GM23338 (cell line): ENCODE results near the gene PNKP. TPM values are rescaled to one million over a fixed set of nuclear protein-coding genes. Genes with fewer than 3 reads are reported as not detected.

Source experiments
- ATAC-seq: fragments of 200-7000 bp; cut with Tn5 transposase; 3 replicates; pipeline ENCODE4 v1.9.1; 2020
- DNase-seq: peaks from one replicate; pipeline ENCODE4 v3.0.0-alpha.2; 2015; ENCODE audit warnings: low spot score
- H2AFZ ChIP-seq: fragments of 200-600 bp; sonication (generic); 2 replicates; pipeline ENCODE4 v1.8.0; 2016; ENCODE audit warnings: antibody characterized with exemption, mild to moderate bottlenecking, moderate library complexity
- H3F3A ChIP-seq: fragments of 200-600 bp; sonication (generic); replicated peaks from 2 replicates; pipeline ENCODE4 v1.8.0; 2017; ENCODE audit warnings: antibody characterized with exemption, mixed run types, low read depth
- H3K27ac ChIP-seq: fragments of 200-600 bp; sonication (generic); 2 replicates; pipeline ENCODE4 v1.6.1; 2016; ENCODE audit warnings: low read depth
- H3K27me3 ChIP-seq: fragments of 200-600 bp; sonication (generic); 2 replicates; pipeline ENCODE4 v1.8.0; 2016; ENCODE audit warnings: mild to moderate bottlenecking, mixed run types, moderate library complexity; ENCODE audit not compliant: insufficient read depth
- H3K36me3 ChIP-seq: fragments of 200-600 bp; sonication (generic); 2 replicates; pipeline ENCODE4 v1.8.0; 2016; ENCODE audit warnings: mild to moderate bottlenecking; ENCODE audit not compliant: insufficient read depth
- H3K4me1 ChIP-seq: fragments of 200-600 bp; sonication (generic); 2 replicates; pipeline ENCODE4 v1.8.0; 2016; ENCODE audit warnings: mild to moderate bottlenecking, moderate library complexity; ENCODE audit not compliant: insufficient read depth
- H3K4me2 ChIP-seq: fragments of 200-600 bp; sonication (generic); 2 replicates; pipeline ENCODE4 v1.7.1; 2017; ENCODE audit warnings: mixed run types
- H3K4me3 ChIP-seq: fragments of 200-600 bp; sonication (generic); 2 replicates; pipeline ENCODE4 v1.6.1; 2016; ENCODE audit warnings: mixed run types
- H3K79me2 ChIP-seq: fragments of 200-600 bp; sonication (generic); replicated peaks from 2 replicates; pipeline ENCODE4 v1.8.0; 2017; ENCODE audit warnings: mild to moderate bottlenecking; ENCODE audit not compliant: insufficient read depth
- H3K9me2 ChIP-seq: fragments of 200-600 bp; sonication (generic); 2 replicates; pipeline ENCODE4 v1.8.0; 2017; ENCODE audit not compliant: insufficient read depth
- H4K20me1 ChIP-seq: fragments of 200-600 bp; sonication (generic); replicated peaks from 2 replicates; pipeline ENCODE4 v1.8.0; 2017; ENCODE audit warnings: mild to moderate bottlenecking; ENCODE audit not compliant: insufficient read depth
- H3K27ac Mint-ChIP-seq: 2 replicates; pipeline ENCODE4 v1.8.0; 2020; ENCODE audit warnings: inconsistent platforms, mild to moderate bottlenecking, moderate library complexity, mixed read lengths
- H3K27me3 Mint-ChIP-seq: 3 replicates; pipeline ENCODE4 v1.8.0; 2022; ENCODE audit warnings: low read depth, mild to moderate bottlenecking, moderate library complexity, mixed read lengths, inconsistent platforms; ENCODE audit not compliant: insufficient read depth, poor library complexity
- H3K36me3 Mint-ChIP-seq: 3 replicates; pipeline ENCODE4 v1.8.0; 2021; ENCODE audit warnings: low read depth, mild to moderate bottlenecking, inconsistent platforms, moderate library complexity, mixed read lengths
- H3K4me1 Mint-ChIP-seq: 3 replicates; pipeline ENCODE4 v1.8.0; 2020; ENCODE audit warnings: mild to moderate bottlenecking, inconsistent platforms, mixed read lengths
- H3K4me3 Mint-ChIP-seq: 3 replicates; pipeline ENCODE4 v1.8.0; 2021; ENCODE audit warnings: moderate library complexity, mild to moderate bottlenecking, inconsistent platforms, mixed read lengths
- H3K9me3 Mint-ChIP-seq: 3 replicates; pipeline ENCODE4 v1.8.0; 2020; ENCODE audit warnings: moderate library complexity, mild to moderate bottlenecking, inconsistent platforms, mixed read lengths
- CREB1 ChIP-seq: fragments of 250-450 bp; sonication (Bioruptor Pico); IDR thresholded peaks from 2 replicates; pipeline ENCODE4 v1.5.0; 2020; ENCODE audit warnings: low read depth, mild to moderate bottlenecking, moderate library complexity
- EZH2phosphoT487 ChIP-seq: fragments of 200-600 bp; sonication (generic); IDR thresholded peaks from one replicate; pipeline ENCODE4 v1.8.1; 2018; ENCODE audit warnings: antibody characterized with exemption; ENCODE audit not compliant: unreplicated experiment
- JUNB ChIP-seq: IDR thresholded peaks from one replicate; pipeline ENCODE4 v1.6.1; 2016; ENCODE audit warnings: antibody characterized with exemption; ENCODE audit not compliant: unreplicated experiment
- NANOG ChIP-seq: IDR thresholded peaks from 2 replicates; pipeline ENCODE4 v1.6.1; 2016; ENCODE audit warnings: antibody characterized with exemption, borderline replicate concordance
- POLR2AphosphoS5 ChIP-seq: IDR thresholded peaks from 2 replicates; pipeline ENCODE4 v1.6.1; 2016; ENCODE audit warnings: antibody characterized with exemption, low read depth
- STAT1 ChIP-seq: IDR thresholded peaks from one replicate; pipeline ENCODE4 v1.6.1; 2016; ENCODE audit warnings: antibody characterized with exemption; ENCODE audit not compliant: unreplicated experiment
- ZNF114 ChIP-seq: fragments of 250-450 bp; sonication (Bioruptor Pico); IDR thresholded peaks from 2 replicates; pipeline ENCODE4 v1.5.0; 2020; ENCODE audit warnings: mild to moderate bottlenecking, moderate library complexity
- polyA plus RNA-seq: library from polyadenylated mRNA; unstranded; fragments of >200 nt; fragmentation: Nextera tagmentation; extraction: Ambion mirVana; gene quantifications from 2 replicates; pipeline ENCODE4 v1.2.1, GENCODE V29; 2016
- total RNA-seq: library from RNA; depleted of rRNA; stranded (reverse); fragments of >200 nt; shearing (Covaris generic); gene quantifications from 2 replicates; pipeline ENCODE4 v1.2.3, GENCODE V29; 2014
- TF ChIP-seq, protein P1 (sequence below), 2 experiments: fragments of 200-600 bp in 1 of 2; sonication (generic) in 1 of 2; conservative IDR thresholded peaks; 2 replicates each; pipeline versions ENCODE4 v1.5.1 to v1.6.1; 2016 to 2017; ENCODE audit warnings: antibody characterized with exemption in 2 of 2, low read depth in 2 of 2, mild to moderate bottlenecking in 2 of 2, moderate library complexity in 1 of 2
- TF ChIP-seq, protein P2 (sequence below): IDR thresholded peaks from 2 replicates; pipeline ENCODE4 v1.6.1; 2016; ENCODE audit warnings: antibody characterized with exemption
- TF ChIP-seq, protein P3 (sequence below): fragments of 250-450 bp; sonication (Bioruptor Pico); IDR thresholded peaks from 2 replicates; pipeline ENCODE4 v1.5.0; 2020; ENCODE audit warnings: mild to moderate bottlenecking, moderate library complexity

The PNKP gene
- total and polyA plus RNA-seq, 2 experiments from 2014 or later = 99.6 to 109 TPM

DNA sequence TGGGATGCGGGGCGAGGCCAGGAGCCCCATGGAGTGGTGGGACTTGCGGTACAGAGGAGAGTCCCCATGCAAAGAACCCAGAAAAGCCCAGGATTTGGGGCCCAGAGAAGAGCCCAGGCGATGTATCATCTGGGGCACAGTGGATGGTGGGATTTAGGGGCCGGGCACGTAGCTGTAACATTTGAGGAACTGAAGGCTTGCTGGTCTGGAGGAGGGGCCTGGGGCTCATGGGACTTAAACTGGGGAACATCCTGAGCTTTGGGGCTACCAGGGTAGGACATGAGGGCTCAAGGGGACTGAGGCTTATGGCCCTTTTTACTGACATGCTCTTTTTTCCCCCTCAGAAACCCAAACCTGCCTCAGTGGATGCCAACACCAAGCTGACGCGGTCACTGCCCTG lies 35.8 kb downstream of the PNKP start:
- H3F3A ChIP-seq = no peaks in the 10 kb centered on the region
- DNase-seq (no peak), ATAC-seq (no peak)
- H3K4me1 ChIP-seq = no peaks in the 10 kb centered on the region
- H2AFZ ChIP-seq = no peak overlapping the region
- no peaks in the 10 kb centered on the region for H3K27me3 ChIP-seq
- no peak overlapping the region for H3K4me2 ChIP-seq
- H3K79me2 ChIP-seq = no peaks in the 10 kb centered on the region
- no peaks in the 10 kb centered on the region for H3K9me2 ChIP-seq
- no peaks in the 10 kb centered on the region for H3K36me3 ChIP-seq
- H3K27ac ChIP-seq = no peak overlapping the region
- H4K20me1 ChIP-seq = no peaks in the 10 kb centered on the region; the same call in 1 of the 2 replicates
- Mint-ChIP-seq H3K9me3 (no peaks in the 10 kb centered on the region; the same call in 1 of the 3 replicates), H3K4me3 (no peak overlapping the region), H3K27me3 (peaks cover 10% of the 10 kb centered on the region), H3K36me3 (peaks cover 27% of the 10 kb centered on the region), H3K27ac (no peak overlapping the region), H3K4me1 (no peaks in the 10 kb centered on the region; the same call in 2 of the 3 replicates)
- no peak overlapping the region for H3K4me3 ChIP-seq
- no peak for TF ChIP-seq NANOG
- no peak for TF ChIP-seq JUNB
- TF ChIP-seq POLR2AphosphoS5 = no peak
- TF ChIP-seq STAT1 = no peak

DNA sequence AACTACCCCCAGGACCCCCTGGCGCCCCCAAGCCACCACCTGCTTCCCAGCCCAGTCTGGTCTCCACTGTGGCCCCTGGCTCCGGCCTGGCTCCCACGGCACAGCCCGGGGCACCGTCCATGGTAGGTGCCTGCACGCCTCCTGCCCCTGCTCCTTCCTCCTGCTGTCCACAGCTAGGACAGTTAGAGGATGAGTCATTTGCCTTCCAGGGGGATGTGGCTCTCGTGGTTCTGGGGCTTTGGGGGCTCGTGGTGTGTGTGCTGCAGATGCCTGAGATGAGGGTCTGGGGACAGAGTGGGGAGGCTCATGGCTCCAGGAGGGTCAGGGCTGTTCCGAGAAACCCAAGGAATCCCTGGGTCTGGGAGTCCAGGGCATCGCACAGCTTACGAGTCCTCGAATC lies 36.6 kb downstream of the PNKP start:
- Histone ChIP-seq H3K9me2 (no peaks in the 10 kb centered on the region), H3K27me3 (no peaks in the 10 kb centered on the region), H3K36me3 (no peaks in the 10 kb centered on the region), H2AFZ (no peak overlapping the region), H3K4me1 (no peaks in the 10 kb centered on the region), H3K4me2 (no peak overlapping the region), H3K79me2 (no peaks in the 10 kb centered on the region), H3F3A (no peaks in the 10 kb centered on the region), H4K20me1 (no peaks in the 10 kb centered on the region; the same call in 1 of the 2 replicates), H3K4me3 (no peak overlapping the region), H3K27ac (no peak overlapping the region)
- Mint-ChIP-seq H3K4me3 (no peak overlapping the region), H3K27me3 (peaks cover 12% of the 10 kb centered on the region), H3K36me3 (peaks cover 27% of the 10 kb centered on the region), H3K27ac (no peak overlapping the region), H3K9me3 (no peaks in the 10 kb centered on the region; the same call in 1 of the 3 replicates), H3K4me1 (no peaks in the 10 kb centered on the region; the same call in 2 of the 3 replicates)
- no peak for DNase-seq
- no peak for ATAC-seq
- TF ChIP-seq, protein P1, sequence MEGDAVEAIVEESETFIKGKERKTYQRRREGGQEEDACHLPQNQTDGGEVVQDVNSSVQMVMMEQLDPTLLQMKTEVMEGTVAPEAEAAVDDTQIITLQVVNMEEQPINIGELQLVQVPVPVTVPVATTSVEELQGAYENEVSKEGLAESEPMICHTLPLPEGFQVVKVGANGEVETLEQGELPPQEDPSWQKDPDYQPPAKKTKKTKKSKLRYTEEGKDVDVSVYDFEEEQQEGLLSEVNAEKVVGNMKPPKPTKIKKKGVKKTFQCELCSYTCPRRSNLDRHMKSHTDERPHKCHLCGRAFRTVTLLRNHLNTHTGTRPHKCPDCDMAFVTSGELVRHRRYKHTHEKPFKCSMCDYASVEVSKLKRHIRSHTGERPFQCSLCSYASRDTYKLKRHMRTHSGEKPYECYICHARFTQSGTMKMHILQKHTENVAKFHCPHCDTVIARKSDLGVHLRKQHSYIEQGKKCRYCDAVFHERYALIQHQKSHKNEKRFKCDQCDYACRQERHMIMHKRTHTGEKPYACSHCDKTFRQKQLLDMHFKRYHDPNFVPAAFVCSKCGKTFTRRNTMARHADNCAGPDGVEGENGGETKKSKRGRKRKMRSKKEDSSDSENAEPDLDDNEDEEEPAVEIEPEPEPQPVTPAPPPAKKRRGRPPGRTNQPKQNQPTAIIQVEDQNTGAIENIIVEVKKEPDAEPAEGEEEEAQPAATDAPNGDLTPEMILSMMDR (conservative IDR thresholded peaks at IDR 0.05; ENCODE audit: low read depth in 2 of 2) = no peak
- TF ChIP-seq CREB1 (no peak), ZNF114 (CRISPR knock-in tag) (no peak), POLR2AphosphoS5 (no peak), EZH2phosphoT487 (no peak), NANOG (no peak), STAT1 (no peak)
- TF ChIP-seq, protein P2, sequence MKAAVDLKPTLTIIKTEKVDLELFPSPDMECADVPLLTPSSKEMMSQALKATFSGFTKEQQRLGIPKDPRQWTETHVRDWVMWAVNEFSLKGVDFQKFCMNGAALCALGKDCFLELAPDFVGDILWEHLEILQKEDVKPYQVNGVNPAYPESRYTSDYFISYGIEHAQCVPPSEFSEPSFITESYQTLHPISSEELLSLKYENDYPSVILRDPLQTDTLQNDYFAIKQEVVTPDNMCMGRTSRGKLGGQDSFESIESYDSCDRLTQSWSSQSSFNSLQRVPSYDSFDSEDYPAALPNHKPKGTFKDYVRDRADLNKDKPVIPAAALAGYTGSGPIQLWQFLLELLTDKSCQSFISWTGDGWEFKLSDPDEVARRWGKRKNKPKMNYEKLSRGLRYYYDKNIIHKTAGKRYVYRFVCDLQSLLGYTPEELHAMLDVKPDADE = no peak
- TF ChIP-seq, protein P3, sequence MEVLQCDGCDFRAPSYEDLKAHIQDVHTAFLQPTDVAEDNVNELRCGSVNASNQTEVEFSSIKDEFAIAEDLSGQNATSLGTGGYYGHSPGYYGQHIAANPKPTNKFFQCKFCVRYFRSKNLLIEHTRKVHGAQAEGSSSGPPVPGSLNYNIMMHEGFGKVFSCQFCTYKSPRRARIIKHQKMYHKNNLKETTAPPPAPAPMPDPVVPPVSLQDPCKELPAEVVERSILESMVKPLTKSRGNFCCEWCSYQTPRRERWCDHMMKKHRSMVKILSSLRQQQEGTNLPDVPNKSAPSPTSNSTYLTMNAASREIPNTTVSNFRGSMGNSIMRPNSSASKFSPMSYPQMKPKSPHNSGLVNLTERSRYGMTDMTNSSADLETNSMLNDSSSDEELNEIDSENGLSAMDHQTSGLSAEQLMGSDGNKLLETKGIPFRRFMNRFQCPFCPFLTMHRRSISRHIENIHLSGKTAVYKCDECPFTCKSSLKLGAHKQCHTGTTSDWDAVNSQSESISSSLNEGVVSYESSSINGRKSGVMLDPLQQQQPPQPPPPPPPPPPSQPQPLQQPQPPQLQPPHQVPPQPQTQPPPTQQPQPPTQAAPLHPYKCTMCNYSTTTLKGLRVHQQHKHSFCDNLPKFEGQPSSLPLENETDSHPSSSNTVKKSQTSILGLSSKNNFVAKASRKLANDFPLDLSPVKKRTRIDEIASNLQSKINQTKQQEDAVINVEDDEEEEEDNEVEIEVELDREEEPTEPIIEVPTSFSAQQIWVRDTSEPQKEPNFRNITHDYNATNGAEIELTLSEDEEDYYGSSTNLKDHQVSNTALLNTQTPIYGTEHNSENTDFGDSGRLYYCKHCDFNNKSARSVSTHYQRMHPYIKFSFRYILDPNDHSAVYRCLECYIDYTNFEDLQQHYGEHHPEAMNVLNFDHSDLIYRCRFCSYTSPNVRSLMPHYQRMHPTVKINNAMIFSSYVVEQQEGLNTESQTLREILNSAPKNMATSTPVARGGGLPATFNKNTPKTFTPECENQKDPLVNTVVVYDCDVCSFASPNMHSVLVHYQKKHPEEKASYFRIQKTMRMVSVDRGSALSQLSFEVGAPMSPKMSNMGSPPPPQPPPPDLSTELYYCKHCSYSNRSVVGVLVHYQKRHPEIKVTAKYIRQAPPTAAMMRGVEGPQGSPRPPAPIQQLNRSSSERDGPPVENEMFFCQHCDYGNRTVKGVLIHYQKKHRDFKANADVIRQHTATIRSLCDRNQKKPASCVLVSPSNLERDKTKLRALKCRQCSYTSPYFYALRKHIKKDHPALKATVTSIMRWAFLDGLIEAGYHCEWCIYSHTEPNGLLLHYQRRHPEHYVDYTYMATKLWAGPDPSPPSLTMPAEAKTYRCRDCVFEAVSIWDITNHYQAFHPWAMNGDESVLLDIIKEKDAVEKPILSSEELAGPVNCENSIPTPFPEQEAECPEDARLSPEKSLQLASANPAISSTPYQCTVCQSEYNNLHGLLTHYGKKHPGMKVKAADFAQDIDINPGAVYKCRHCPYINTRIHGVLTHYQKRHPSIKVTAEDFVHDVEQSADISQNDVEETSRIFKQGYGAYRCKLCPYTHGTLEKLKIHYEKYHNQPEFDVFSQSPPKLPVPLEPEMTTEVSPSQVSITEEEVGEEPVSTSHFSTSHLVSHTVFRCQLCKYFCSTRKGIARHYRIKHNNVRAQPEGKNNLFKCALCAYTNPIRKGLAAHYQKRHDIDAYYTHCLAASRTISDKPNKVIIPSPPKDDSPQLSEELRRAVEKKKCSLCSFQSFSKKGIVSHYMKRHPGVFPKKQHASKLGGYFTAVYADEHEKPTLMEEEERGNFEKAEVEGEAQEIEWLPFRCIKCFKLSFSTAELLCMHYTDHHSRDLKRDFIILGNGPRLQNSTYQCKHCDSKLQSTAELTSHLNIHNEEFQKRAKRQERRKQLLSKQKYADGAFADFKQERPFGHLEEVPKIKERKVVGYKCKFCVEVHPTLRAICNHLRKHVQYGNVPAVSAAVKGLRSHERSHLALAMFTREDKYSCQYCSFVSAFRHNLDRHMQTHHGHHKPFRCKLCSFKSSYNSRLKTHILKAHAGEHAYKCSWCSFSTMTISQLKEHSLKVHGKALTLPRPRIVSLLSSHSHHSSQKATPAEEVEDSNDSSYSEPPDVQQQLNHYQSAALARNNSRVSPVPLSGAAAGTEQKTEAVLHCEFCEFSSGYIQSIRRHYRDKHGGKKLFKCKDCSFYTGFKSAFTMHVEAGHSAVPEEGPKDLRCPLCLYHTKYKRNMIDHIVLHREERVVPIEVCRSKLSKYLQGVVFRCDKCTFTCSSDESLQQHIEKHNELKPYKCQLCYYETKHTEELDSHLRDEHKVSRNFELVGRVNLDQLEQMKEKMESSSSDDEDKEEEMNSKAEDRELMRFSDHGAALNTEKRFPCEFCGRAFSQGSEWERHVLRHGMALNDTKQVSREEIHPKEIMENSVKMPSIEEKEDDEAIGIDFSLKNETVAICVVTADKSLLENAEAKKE (CRISPR knock-in tag) = no peak
